Thoracic aorta (tissue), 2 donors: Measurements from ENCODE around the gene STAP2. TPM values are rescaled to one million over a fixed set of nuclear protein-coding genes. Genes with fewer than 3 reads are reported as not detected.

Source experiments
- ATAC-seq: fragments of 150-250 bp; one replicate; pipeline ENCODE4 v1.8.0; 2017; ENCODE audit warnings: low read depth; ENCODE audit not compliant: insufficient number of reproducible peaks, low FRiP score
- DNase-seq: peaks from one replicate; pipeline ENCODE4 v3.0.0-alpha.2; 2020; ENCODE audit warnings: low spot score
- H3K27ac ChIP-seq, 2 donors: fragments of 200-600 bp; sonication (generic); 1 replicate in 1 of 2; 2 replicates in 1 of 2; pipeline ENCODE4 v1.5.1; 2016; ENCODE audit warnings: mild to moderate bottlenecking in 2 of 2, moderate library complexity in 2 of 2
- H3K27me3 ChIP-seq: fragments of 200-600 bp; sonication (generic); replicated peaks from 2 replicates; pipeline ENCODE4 v1.6.0; 2016; ENCODE audit warnings: mild to moderate bottlenecking; ENCODE audit not compliant: insufficient read depth
- H3K36me3 ChIP-seq: fragments of 200-600 bp; sonication (generic); one replicate; pipeline ENCODE4 v1.5.1; 2016
- H3K4me1 ChIP-seq, 2 donors: fragments of 200-600 bp; sonication (generic); 1 replicate in 1 of 2; 2 replicates in 1 of 2; pipeline versions ENCODE4 v1.5.1 to v1.6.0; 2016; ENCODE audit warnings: low read depth in 2 of 2, mild to moderate bottlenecking in 1 of 2; ENCODE audit not compliant: control insufficient read depth in 1 of 2
- H3K4me3 ChIP-seq: fragments of 200-600 bp; sonication (generic); 2 replicates; pipeline ENCODE4 v1.5.1; 2016; ENCODE audit warnings: mild to moderate bottlenecking
- H3K9me3 ChIP-seq: fragments of 200-600 bp; sonication (generic); 2 replicates; pipeline ENCODE4 v1.5.1; 2016
- CTCF ChIP-seq: fragments of 200-600 bp; sonication (generic); IDR thresholded peaks from one replicate; pipeline ENCODE4 v1.5.1; 2019; ENCODE audit warnings: antibody characterized with exemption
- total RNA-seq, 2 donors: library from RNA; depleted of rRNA; stranded (reverse); fragments of >200 nt; gene quantifications; one replicate each; pipeline versions ENCODE4 v1.1.0 to v1.2.3, GENCODE V29; 2016

The STAP2 gene
- total RNA-seq, 2 donors from 2014 or later, result not detected

GRCh38 chr19:4372165-4373012 is 33.8 kb upstream of the STAP2 start:
- Histone ChIP-seq H3K4me1 (peaks cover 68 to 95% of the 10 kb centered on the region in 2 donors), H3K36me3 (no peaks in the 10 kb centered on the region), H3K27ac (peak overlapping the region; percentile 95 to 96), H3K27me3 (no peaks in the 10 kb centered on the region), H3K9me3 (no peaks in the 10 kb centered on the region), H3K4me3 (no peak overlapping the region)
- no peak for DNase-seq
- TF ChIP-seq CTCF, result no peak
- ATAC-seq, result no peak

GRCh38 chr19:4371247-4372164 is 32.9 kb upstream of the STAP2 start:
- DNase-seq, result no peak
- H3K27ac ChIP-seq, result no peak overlapping the region
- H3K4me3 ChIP-seq, result no peak overlapping the region
- H3K9me3 ChIP-seq, result no peaks in the 10 kb centered on the region
- no peaks in the 10 kb centered on the region for H3K36me3 ChIP-seq
- no peak for ATAC-seq
- no peak for TF ChIP-seq CTCF
- peaks cover 59 to 86% of the 10 kb centered on the region in 2 donors for H3K4me1 ChIP-seq
- H3K27me3 ChIP-seq, result no peaks in the 10 kb centered on the region

DNA sequence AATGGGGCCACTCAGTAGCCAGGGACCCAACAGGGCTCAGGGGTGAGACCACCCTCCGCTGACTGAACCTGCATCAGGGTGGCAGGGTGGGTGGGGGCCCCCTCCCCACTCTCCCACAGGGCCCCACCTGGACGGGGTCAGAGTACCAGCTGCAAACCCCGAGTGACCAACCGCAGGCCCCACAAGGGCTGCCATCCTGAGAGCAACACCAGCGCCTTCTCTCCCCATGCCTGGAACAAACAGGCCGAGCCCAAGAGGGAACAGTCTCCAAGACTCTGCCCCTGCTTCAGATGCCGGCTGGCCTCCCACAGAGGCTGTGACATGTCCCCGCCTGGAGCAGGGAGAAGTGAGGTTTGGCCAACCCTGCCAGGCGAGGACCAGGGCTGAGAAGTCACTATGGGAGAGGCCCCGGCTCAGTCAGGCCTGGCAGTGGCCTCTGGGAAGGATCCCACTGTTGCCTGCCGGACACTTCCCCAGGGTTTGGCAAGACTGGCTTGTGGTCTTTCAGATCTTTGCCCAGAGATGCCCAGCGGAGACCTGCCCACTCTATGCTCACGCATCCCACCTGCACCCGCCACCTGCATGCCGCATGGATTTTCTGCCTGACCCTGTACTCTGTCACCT is 31.9 kb upstream of the STAP2 start:
- no peak for TF ChIP-seq CTCF
- Histone ChIP-seq H3K36me3 (peaks cover 8% of the 10 kb centered on the region), H3K27ac (no peak overlapping the region), H3K9me3 (no peaks in the 10 kb centered on the region), H3K4me3 (no peak overlapping the region), H3K4me1 (peaks cover 49 to 76% of the 10 kb centered on the region in 2 donors), H3K27me3 (no peaks in the 10 kb centered on the region)
- DNase-seq, result no peak
- no peak for ATAC-seq

DNA sequence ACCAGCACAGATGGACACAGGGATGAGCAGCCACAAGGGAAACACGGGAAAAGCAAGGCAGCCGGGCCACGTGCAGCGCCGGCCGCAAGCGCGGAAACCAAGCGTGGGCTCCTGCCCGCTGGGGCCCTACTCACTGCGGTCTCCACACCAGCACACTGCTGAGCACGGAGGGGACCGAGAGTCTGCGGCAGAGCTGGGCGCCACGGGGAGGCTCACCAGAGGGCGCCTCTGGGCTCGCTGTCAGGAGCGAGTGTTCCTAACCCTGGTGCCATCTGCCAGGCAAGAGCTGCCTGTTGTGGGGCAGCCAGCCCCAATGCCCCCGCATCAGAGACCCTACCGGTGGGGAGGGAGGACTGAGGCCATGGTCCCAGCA is 31.2 kb upstream of the STAP2 start:
- Histone ChIP-seq H3K36me3 (peaks cover 14% of the 10 kb centered on the region), H3K4me3 (peak overlapping the region; percentile 40), H3K27ac (no peak overlapping the region), H3K4me1 (peaks cover 42 to 69% of the 10 kb centered on the region in 2 donors), H3K27me3 (no peaks in the 10 kb centered on the region), H3K9me3 (no peaks in the 10 kb centered on the region)
- TF ChIP-seq CTCF, result no peak
- DNase-seq (no peak), ATAC-seq (no peak)
